ENCODE results near the gene DIAPH2.
"Not testable (repeated sequence)": the region's sequence is repeated elsewhere in the genome, so short reads cannot be mapped to it uniquely, and the experiment has no call there.

DIAPH2 gene

GRCh38 chrX:97401154-97401553 is 716.5 kb downstream of the DIAPH2 start:
- no peak for DNase-seq

GRCh38 chrX:97401586-97402136 is 717.0 kb downstream of the DIAPH2 start:
- no peak for DNase-seq

- no peak for DNase-seq
These were observed 717.7 kb downstream of the DIAPH2 start for GRCh38 chrX:97402333-97402732.

- no peak for DNase-seq
These were observed 718.3 kb downstream of the DIAPH2 start for GRCh38 chrX:97402903-97403302.

GRCh38 chrX:97405031-97405660 is 720.5 kb downstream of the DIAPH2 start:
- DNase-seq: no peak

GRCh38 chrX:97409632-97410415 is 725.2 kb downstream of the DIAPH2 start:
- DNase-seq: not testable (repeated sequence)

GRCh38 chrX:97416461-97416860 is 731.8 kb downstream of the DIAPH2 start:
- no peak for DNase-seq

GRCh38 chrX:97429101-97429500 is 744.5 kb downstream of the DIAPH2 start:
- no peak for DNase-seq

- no peak for DNase-seq
These were observed 746.6 kb downstream of the DIAPH2 start for GRCh38 chrX:97431281-97431680.

GRCh38 chrX:97446298-97446882 is 761.7 kb downstream of the DIAPH2 start:
- no peak for DNase-seq

GRCh38 chrX:97447306-97447705 is 762.7 kb downstream of the DIAPH2 start:
- no peak for DNase-seq

- no peak for DNase-seq
These were observed 767.6 kb downstream of the DIAPH2 start for GRCh38 chrX:97452283-97452682.

- no peak for DNase-seq
These were observed 777.1 kb downstream of the DIAPH2 start for GRCh38 chrX:97461763-97462162.

GRCh38 chrX:97471071-97471470 is 786.4 kb downstream of the DIAPH2 start:
- DNase-seq: no peak

- no peak for DNase-seq
These were observed 790.3 kb downstream of the DIAPH2 start for GRCh38 chrX:97474933-97475332.

- DNase-seq: no peak
These were observed 794.7 kb downstream of the DIAPH2 start for GRCh38 chrX:97479106-97479890.

GRCh38 chrX:97481228-97481627 is 796.6 kb downstream of the DIAPH2 start:
- DNase-seq: no peak

- no peak for DNase-seq
These were observed 798.1 kb downstream of the DIAPH2 start for GRCh38 chrX:97482666-97483300.

- DNase-seq: no peak
These were observed 806.0 kb downstream of the DIAPH2 start for GRCh38 chrX:97490656-97491055.

GRCh38 chrX:97494756-97495372 is 810.2 kb downstream of the DIAPH2 start:
- no peak for DNase-seq

- DNase-seq: no peak
These were observed 813.5 kb downstream of the DIAPH2 start for GRCh38 chrX:97498093-97498492.

GRCh38 chrX:97504431-97504830 is 819.8 kb downstream of the DIAPH2 start:
- DNase-seq: no peak
